GM19467 (cell line): ENCODE data around the gene ZNF827.

Source experiments
- ATAC-seq: cut with Tn5 transposase; IDR thresholded peaks from one replicate; pipeline ENCODE4 v1.9.1; 2021; ENCODE audit warnings: mild to moderate bottlenecking, moderate library complexity; ENCODE audit not compliant: unreplicated experiment

ZNF827 gene

GRCh38 chr4:145934434-145935047 is 4.1 kb downstream of the ZNF827 start:
- no peak for ATAC-seq

DNA sequence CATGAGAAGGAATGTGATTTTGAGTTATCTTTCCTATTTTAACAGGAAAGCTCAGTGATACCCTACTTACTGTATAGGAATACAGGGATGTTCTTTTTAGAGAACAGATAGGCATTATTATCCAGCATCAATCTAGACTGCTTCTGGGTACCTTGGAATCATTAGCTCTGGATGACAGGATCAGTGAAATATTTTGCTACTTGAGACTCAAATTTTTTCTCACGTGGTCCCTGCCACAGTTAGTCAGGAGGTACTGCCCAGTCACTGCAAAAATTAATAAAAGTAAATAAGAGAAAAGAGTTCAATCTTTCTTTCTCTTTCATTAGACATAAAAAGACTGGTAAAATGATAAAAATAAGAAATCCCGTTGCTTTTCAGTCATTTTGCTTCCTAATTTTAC is 5.5 kb downstream of the ZNF827 start:
- no peak for ATAC-seq

DNA sequence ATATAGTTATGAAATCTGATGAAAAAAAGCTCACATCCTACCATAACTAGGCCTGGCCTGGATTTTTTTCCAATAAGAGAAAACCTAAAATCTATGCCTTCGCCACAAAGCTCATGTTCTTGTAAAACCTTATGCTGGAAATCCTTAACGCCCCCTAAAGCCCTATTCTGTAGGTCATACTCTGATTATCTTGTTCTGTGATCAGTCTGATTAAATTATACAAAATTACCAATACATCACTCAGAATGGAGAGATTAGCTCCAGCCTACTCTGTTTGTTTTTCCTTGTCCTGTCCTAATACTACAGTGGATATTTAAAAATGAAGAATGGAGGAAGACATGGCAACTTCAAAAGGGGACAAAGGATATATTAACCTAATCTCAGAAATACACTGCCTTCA is 7.2 kb downstream of the ZNF827 start:
- ATAC-seq, result no peak

DNA sequence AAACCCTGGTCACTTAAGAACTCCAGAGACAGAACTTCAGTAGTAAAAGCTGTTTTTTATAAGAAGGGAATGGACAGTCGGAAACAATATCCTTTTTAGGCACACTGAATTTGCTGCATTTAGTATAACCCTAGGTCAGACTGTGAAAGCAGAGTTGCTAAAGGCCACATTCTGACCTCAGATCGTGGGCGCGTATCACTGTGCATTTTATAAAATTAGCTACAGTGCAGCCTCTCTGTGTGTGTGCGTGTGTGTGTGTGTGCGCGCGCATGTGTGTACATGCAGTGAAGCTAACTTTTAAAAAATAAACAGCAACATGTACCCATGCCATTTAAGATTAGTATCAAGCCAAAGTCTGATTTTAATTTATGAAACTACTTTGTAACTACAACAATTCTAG is 8.0 kb downstream of the ZNF827 start:
- no peak for ATAC-seq

DNA sequence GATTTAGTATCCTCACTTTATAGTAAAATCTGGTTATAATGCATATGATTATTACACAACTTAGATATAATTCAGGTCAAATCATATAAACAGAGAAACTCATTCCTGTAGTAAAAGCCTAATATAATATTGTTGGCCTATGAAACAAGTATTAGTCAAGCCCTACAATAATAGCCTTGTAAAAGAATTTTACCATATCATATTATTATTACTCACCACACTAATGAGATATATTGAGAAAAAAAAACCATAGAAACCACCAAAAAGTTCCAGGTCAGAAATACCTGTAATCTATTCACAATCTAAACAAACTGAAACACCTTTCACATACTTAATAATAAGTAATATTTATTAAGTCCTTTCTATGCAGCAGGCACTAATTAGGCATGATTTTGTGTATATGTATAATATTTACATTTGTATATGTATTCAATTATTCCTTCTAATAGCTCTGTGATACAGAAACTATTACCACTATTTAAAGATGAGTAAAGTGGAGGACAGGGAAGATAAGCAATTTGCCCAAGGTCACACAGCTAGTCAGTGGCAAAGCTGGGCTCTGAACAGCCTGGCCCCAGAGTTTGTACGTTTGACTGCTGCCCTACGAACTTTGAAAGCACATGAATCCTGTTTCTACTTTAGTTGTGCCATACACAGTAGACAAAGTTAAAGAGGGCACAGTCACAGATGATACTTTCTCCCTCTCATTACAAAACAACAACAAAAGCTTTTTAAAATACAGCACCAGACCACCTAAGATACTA is 9.0 kb downstream of the ZNF827 start:
- no peak for ATAC-seq

- no peak for ATAC-seq
Measured at GRCh38 chr4:145928748-145929147, 9.9 kb downstream of the ZNF827 start.

DNA sequence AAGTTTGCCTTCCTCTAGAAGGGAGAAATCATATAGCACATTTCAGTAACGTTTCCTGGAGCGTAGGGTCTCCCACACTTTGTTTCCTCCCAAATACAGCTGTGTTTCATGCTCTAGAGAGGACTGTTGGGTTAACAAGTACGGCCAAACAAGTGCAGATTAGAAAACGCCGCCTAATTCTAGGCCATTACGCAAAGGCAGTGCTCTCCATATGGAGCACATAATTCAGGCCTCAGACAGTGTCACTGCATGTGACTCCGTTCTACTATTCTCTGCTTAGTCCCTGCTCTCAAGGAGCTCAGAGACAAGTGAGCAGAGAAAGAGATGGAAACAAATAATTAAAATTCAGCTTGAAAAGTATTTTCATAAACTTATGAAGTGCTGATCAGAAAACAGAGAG is 11.6 kb downstream of the ZNF827 start:
- no peak for ATAC-seq

GRCh38 chr4:145921231-145921630 is 17.4 kb downstream of the ZNF827 start:
- ATAC-seq, result no peak

- ATAC-seq, result no peak
Measured at GRCh38 chr4:145920205-145920604, 18.4 kb downstream of the ZNF827 start.

DNA sequence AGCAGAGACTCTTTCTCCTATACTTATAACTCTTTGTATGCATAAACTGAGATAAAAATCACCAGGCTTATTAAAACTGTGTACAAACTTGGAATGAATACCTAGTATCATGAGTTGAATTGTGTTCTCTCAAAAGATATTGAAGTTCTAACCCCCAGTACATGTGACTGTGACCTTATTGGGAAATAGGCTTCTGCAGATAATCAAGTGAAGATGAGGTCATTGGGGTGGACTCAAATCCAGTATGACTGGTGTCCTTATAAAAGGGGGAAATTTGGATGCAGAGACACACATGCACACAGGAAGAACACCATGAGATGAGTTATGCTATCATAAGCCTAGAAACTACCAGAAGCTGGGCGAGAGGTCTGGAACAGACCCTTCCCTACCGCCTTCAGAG is 26.2 kb downstream of the ZNF827 start:
- no peak for ATAC-seq

- no peak for ATAC-seq
Measured at GRCh38 chr4:145909773-145910172, 28.9 kb downstream of the ZNF827 start.

GRCh38 chr4:145909281-145909715 is 29.3 kb downstream of the ZNF827 start:
- ATAC-seq, result no peak

- no peak for ATAC-seq
Measured at GRCh38 chr4:145907812-145908211, 30.8 kb downstream of the ZNF827 start.

- ATAC-seq, result no peak
Measured at GRCh38 chr4:145907390-145907789, 31.2 kb downstream of the ZNF827 start.

DNA sequence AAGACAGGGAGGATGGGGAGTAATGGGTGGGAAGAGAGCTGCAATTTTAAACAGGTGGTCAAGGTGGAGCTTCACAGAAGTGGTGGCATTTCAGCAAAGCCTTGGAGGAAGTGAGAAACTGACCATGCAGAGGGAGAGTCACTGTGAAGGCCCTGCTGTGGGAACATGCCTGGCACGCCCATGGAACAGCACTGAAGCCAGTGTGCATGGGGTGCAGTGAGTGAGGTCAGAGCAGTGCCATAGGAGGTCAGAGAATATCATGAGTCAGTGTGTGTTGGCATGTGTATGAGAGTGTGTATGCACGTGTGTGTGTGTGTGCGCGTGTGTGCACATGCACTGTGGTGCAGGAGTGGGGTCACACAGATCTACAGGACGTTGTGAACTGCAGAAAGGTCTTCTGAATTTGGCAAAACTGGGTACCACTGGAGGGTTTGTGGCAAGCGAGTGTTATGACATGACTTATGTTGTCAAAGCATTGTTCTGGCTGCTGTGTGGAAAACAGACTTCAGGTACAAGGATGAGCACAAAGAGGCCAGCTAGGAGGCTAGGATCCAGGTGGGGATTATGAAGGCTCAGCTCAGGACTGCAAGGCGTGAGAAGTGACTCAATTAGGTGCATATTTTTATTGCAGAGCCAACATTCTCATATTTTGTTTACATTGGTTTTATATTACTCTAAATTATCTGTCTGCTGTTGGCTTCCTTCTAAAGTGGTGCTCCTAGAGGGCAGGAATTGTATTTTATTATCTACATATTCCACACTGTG is 34.0 kb downstream of the ZNF827 start:
- ATAC-seq, result no peak

DNA sequence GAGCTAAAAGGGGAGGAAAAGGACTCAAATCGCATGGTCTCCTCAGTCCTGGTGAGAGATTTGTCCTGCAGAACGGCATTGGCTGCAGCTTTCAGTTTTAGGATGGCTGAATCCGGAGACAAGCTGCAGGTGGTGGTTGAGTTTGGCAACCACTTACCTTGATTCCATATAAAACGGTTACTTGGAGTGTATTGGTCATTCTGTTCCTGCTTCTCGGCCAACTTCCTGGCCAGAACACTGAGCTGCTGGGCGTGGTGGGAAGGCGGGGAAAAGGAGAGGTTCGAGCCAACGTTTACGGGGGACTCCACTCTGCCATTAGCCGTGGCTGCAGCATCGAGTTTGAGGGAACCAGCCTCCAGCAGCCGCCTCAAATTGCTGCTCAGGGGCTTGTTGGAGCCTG is 36.1 kb downstream of the ZNF827 start:
- no peak for ATAC-seq

DNA sequence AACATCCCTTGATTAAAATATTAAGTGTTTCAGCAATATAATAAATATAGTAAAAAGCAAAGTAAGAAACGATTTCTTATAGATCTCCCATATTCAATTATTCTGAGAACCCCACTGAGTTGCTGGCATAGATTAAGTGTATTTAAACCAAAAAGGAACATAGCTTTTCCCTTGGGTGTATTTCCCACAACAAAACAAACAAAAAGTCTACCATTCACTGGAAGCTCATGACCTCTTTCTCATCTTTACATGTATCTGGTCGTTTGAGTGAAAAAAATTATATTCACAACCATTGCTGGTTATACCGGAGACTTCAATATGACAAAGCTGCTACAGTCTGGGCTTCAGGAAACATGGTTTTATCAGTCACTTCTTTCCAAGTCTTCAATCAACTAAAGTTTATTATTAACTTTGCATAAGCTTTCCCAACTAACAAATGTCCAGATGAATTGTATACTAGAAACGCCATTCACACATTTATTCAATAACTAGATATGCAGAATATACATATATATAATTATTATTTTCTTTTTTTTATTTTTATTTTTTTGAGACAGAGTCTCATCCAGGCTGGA is 38.6 kb downstream of the ZNF827 start:
- no peak for ATAC-seq

DNA sequence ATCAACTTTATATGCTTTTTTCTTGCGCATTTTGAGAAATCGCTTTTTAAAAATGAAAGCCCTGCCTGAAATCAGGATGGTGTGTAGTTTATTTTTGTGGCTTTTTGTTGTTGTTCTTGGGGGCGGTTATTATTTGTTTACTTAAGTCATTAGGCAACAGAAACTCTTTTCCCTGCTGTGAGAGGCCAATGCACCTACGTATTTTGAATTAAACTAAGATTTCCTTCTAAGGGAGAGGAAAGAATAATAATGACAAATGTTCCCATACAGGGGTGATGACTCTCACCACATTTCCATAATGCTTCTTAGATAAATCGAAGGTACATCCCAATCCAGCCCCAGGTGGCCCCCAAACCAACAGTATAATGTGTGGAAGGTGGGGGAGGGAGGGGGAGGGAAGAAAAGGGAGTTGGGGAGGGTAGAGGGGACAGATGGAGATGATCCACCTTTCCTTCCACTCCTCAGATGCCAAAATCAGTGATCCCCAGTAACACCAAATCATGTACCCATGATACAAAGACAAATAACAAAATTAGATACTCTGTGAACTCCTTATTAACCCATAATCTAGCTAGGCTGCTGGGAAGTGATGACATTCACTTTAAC is 39.6 kb downstream of the ZNF827 start:
- no peak for ATAC-seq

DNA sequence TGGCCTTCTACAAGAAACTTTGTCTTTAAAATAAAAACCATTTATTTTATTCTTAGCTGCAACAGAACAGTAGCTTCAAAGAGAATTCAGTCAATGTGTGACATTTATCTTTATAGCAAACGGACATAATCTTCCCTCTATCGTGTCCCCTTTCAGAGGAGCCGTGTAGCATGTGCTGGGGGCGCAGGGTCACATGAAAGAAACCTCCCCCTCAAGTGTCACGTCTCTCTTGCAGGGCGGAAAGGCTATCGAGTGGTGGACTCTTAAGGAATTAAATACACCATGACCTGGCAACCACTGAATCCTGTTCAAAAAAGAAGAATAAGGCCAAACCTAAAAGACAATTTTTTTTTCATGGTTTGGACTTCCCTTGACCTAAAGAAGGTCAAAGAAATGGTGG is 40.2 kb downstream of the ZNF827 start:
- no peak for ATAC-seq

- no peak for ATAC-seq
Measured at GRCh38 chr4:145895056-145895455, 43.6 kb downstream of the ZNF827 start.

DNA sequence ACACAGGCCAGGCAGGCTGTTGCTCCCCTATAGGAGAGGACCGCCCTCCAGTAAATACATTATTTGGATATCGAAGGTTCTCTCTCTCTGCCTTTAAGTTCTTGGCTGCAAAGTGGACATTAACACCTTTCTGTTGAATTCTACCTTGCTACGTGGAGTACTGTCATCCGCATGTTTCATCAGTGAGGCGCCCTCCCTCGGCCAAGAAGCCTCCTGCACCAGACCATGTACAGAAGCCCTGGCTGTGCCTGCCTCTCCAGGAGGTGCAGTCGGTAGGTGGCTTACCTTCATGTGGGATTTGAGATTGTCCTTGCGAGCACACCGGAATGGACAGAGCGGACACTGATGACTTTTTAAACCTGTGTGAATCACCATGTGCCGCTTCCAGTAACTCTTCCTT is 46.7 kb downstream of the ZNF827 start:
- no peak for ATAC-seq
